SJSA1 (cell line): ENCODE measurements around the gene CIAO2B. TPM values are rescaled to one million over a fixed set of nuclear protein-coding genes. Genes with fewer than 3 reads are reported as not detected.

Experiments
- DNase-seq, 2 experiments: peaks; one replicate each; pipeline ENCODE4 v3.0.0-alpha.2; 2015 to 2020; ENCODE audit warnings: low spot score in 2 of 2, low read depth in 1 of 2
- H3K27ac ChIP-seq: fragments of 250-450 bp; sonication (Bioruptor Pico); 2 replicates; pipeline ENCODE4 v1.5.1; 2020; ENCODE audit warnings: mild to moderate bottlenecking, moderate library complexity
- H3K27me3 ChIP-seq: fragments of 250-450 bp; sonication (Bioruptor Pico); replicated peaks from 2 replicates; pipeline ENCODE4 v1.5.1; 2020; ENCODE audit warnings: mild to moderate bottlenecking, moderate library complexity
- H3K36me3 ChIP-seq: fragments of 250-450 bp; sonication (Bioruptor Pico); 2 replicates; pipeline ENCODE4 v1.5.1; 2020; ENCODE audit warnings: mild to moderate bottlenecking
- H3K4me1 ChIP-seq: fragments of 250-450 bp; sonication (Bioruptor Pico); replicated peaks from 2 replicates; pipeline ENCODE4 v1.6.1; 2021; ENCODE audit warnings: mild to moderate bottlenecking
- H3K4me3 ChIP-seq: fragments of 250-450 bp; sonication (Bioruptor Pico); 2 replicates; pipeline ENCODE4 v1.5.1; 2020; ENCODE audit warnings: mild to moderate bottlenecking
- H3K9me3 ChIP-seq: fragments of 250-450 bp; sonication (Bioruptor Pico); replicated peaks from 2 replicates; pipeline ENCODE4 v1.5.1; 2020; ENCODE audit warnings: mild to moderate bottlenecking
- total RNA-seq: library from RNA; depleted of rRNA; stranded (reverse); fragments of >200 nt; shearing (Covaris generic); gene quantifications from 2 replicates; pipeline ENCODE4 v1.2.3, GENCODE V29; 2014

Gene CIAO2B
- total RNA-seq, 1 experiment from 2014 or later: 149 TPM

DNA sequence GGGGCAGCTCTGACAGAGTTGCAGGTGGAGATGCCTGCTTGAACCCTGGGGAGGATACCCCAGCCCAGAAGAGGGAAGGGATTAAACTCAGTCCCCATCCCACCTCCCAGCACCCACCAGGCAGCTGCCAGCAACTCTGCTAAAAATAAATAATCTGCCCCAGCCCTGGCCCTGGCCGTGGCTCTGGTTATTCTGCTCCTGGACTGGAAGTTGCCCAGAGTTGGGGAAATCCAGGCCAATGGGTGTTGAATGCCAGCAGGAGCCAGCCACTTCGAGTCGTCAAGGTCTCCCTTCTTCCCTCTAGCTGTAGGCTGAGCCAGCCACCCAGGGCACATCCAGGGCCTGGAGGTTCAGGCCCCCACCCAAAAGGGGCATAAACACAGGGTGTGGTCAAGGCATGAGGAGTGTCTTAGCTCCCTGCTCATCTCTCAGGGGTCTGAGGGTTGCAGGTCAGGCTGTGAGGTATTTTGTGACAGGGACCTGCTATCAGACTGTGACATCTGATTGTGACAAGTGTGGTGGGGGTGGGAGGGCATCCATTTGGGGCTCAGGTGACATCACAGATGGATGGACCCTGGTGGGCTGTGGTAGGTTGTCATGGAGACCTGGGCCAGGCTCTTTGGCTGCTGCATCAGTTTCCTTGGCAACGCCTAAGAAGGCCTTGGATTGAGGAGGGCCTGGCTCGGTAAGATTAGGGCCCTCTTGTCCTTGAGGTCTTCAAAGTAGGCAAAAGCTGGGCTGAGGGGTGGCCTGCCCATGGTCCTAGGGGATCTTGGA is 7.8 kb downstream of the CIAO2B start:
- DNase-seq: no peak
- H3K4me3 ChIP-seq: no peak overlapping the region
- no peak overlapping the region for H3K27ac ChIP-seq
- 0 out of 2 replicates have a peak, but pooled peaks cover 4% of the 10 kb centered on the region for H3K9me3 ChIP-seq
- peaks cover 21% of the 10 kb centered on the region for H3K27me3 ChIP-seq
- peaks cover 25% of the 10 kb centered on the region for H3K4me1 ChIP-seq
- peaks cover 2% of the 10 kb centered on the region for H3K36me3 ChIP-seq

DNA sequence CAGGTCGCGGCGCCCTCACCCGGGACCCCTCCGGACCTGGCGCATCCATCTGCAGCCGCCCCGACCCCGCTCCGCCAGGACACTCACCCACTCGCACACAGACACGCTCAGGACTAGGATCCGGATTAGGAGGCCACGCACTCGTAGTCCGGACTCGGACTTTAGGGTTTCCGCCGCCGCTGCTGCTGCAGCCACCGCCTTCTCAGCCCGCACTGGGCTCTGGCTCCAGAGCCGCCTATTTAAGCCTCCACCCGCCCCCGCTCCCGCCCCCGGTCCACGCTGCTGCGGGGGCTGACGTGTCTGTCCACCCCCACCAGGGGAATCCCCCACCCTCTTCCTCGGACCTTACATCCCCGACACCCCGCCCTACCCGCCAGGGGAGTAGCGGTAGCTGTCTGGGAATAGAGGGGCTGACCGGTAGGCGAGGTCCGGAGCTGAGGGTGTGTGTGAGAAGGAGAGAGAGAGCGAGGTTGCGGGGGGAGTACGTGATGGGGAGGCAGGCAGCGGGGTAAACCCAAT is 8.8 kb downstream of the CIAO2B start, which contains the start of gene RRAD:
Gene RRAD (minus strand): TSS at position 214 of the 519 bp plus-strand sequence. CDS start 356 bp downstream, outside the sequence.
- Histone ChIP-seq H3K4me1 (peaks cover 25% of the 10 kb centered on the region), H3K4me3 (peak within 1 kb of the TSS; percentile 33), H3K36me3 (no peaks in the 10 kb centered on the region), H3K27me3 (peaks cover 21% of the 10 kb centered on the region), H3K27ac (no peak within 1 kb of the TSS), H3K9me3 (0 out of 2 replicates have a peak, but pooled peaks cover 4% of the 10 kb centered on the region)
- DNase-seq: no peak

DNA sequence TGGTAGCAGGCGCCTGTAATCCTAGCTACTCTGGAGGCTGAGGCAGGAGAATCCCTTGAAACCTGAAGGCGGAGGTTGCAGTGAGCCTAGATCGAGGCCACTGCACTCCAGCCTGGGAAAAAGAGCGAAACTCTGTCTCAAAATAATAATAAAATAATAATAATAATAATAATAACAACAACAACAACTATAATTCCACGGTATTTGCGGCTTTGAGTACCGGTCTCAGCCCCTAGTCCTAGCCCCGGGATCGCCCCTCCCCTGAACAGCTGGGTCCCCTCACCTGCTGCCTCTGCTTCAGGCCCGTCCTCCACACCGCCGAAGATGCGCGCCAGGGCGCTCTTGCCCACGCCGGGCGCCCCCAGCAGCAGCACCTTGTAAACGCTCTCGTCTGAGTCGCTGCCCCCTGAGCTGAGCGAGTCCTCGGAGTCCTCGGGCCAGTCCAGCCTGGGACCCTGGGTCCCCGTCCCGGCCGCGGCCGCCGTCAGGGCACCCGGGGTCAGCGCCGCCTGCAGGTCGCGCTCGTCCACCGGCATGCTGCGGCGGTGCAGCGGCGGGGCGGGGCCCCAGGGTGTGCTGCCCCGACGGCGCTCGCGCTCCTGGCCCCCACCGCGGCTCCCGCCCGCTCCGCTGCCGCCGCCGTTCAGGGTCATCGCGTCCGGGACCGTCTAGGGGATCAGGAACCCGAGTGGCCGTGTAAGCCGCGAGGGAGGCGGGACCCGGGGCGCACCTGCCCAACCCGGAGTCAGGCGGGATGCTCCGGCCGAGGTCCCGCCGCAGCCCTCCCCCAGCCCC is 9.5 kb downstream of the CIAO2B start:
- Histone ChIP-seq H3K27ac (no peak overlapping the region), H3K9me3 (0 out of 2 replicates have a peak, but pooled peaks cover 4% of the 10 kb centered on the region), H3K27me3 (peaks cover 21% of the 10 kb centered on the region), H3K4me1 (peaks cover 25% of the 10 kb centered on the region), H3K4me3 (peak overlapping the region; percentile 33), H3K36me3 (no peaks in the 10 kb centered on the region)
- DNase-seq: no peak

DNA sequence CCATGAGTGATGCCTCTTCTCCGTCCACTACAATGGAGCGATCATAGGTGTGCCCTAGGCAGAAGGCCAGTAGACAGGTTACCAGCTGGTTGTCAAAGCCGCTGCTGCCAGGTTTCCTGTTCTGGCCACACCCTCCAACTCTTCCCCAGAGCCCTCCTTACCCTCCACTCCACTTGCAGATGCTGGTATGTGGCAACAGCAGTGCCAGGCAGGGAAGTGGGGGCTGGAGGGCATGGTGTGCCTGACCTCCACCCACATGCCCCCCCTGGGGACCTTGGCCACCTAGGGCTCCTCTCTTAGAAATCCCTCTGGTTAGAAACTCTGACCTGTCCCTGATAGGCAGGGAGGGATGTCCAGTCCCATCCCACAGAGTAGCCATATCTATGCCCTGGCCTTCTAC is 10.3 kb downstream of the CIAO2B start:
- 0 out of 2 replicates have a peak, but pooled peaks cover 4% of the 10 kb centered on the region for H3K9me3 ChIP-seq
- DNase-seq: no peak
- H3K36me3 ChIP-seq: no peaks in the 10 kb centered on the region
- no peak overlapping the region for H3K4me3 ChIP-seq
- peaks cover 25% of the 10 kb centered on the region for H3K4me1 ChIP-seq
- no peak overlapping the region for H3K27ac ChIP-seq
- H3K27me3 ChIP-seq: peaks cover 21% of the 10 kb centered on the region

DNA sequence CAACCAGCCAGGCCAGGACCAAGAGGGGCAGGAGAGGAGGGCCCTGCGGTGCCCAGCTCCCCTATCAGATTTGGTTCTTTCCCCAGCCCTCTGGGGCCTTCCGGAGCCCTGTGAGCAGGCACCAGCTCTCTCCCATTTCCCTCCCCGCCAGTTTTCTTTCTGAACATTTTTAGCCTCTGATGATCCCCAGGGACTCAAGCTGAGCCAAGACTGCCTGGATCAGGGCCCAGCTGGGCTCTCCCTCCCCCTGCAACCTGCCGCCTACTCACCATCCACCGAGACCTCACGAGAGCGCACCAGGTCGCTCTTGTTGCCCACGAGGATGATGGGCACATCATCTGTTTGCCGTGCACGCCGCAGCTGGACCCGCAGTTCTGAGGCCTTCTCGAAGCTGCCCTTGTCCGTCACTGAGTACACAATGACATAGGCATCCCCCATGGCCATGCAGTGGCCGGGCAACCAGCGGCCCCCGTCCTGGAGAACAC is 10.9 kb downstream of the CIAO2B start:
- DNase-seq: no peak
- peaks cover 21% of the 10 kb centered on the region for H3K27me3 ChIP-seq
- no peak overlapping the region for H3K27ac ChIP-seq
- H3K36me3 ChIP-seq: no peaks in the 10 kb centered on the region
- no peak overlapping the region for H3K4me3 ChIP-seq
- peaks cover 25% of the 10 kb centered on the region for H3K4me1 ChIP-seq
- H3K9me3 ChIP-seq: 0 out of 2 replicates have a peak, but pooled peaks cover 4% of the 10 kb centered on the region

DNA sequence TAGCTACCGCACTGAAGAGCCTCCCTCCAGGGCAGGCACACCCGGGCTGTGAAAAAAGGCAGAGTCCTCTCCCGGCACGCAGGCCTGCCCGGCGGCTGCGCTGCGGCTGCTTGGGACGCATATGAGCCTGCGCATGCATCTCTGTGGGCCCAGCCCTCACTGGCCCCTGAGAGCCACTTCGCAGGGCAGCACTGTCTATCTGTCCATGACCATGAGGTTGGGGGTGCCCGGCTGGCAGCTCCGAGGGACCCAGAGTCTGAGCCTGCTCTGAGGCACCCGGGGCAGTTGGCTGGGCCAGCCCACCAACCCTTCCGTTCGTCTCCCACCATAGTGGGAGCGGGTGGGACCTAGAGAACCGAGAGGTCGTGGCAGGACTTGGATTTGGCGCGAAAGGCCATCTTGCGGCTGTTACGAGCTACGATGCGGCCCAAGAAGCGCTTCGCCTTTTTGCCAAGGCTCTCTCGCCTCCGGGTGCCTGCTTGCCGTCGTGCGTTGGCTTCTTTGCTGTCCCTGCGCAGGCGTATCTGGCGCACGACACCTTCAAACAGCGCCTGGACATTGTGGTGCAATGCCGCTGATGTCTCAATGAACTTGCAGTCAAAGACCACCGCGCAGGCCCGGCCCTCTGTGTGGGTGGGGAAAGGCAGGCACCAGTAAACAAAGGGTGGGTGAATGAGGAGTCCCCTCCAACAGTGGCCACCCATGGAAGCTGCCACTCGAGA is 12.3 kb downstream of the CIAO2B start:
- Histone ChIP-seq H3K4me3 (no peak overlapping the region), H3K27ac (no peak overlapping the region), H3K27me3 (peaks cover 21% of the 10 kb centered on the region), H3K4me1 (peaks cover 17% of the 10 kb centered on the region), H3K9me3 (0 out of 2 replicates have a peak, but pooled peaks cover 4% of the 10 kb centered on the region), H3K36me3 (no peaks in the 10 kb centered on the region)
- DNase-seq: no peak

DNA sequence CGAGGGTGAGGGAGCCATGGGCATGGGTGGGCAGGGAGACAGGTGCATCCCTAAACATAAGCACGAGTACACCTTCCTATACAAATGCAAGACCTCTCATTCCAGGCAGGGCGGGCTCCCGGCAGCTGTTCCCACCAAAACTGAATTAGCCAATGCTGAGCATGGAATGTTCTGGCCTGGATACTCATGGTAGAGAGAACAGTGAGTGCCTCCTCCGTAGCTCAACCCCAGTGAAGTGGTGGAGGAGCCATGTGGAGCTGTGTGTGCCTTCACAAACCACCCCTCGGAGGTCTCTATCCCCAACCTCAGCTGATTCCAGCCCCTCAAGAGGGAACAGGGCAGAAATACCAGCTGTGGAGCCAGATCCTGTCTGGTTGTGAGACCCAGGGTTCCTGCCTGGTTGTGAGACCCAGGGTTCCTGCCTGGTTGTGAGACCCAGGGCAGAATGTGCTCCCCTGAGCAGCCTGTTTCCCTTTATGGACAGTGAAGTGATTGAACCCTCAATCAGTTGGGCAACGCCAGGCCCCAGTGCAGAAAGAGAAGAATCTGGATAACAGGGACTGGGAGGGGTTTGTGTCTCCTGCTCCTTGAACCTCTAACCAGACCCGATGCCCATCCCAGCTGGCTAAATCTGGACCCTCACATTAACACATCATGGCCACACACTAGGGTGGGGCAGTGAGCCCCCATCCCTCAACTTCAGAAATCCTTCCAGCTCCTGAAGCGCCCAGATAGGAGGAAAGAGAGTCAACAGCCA is 13.1 kb downstream of the CIAO2B start:
- Histone ChIP-seq H3K9me3 (0 out of 2 replicates have a peak, but pooled peaks cover 4% of the 10 kb centered on the region), H3K27ac (no peak overlapping the region), H3K4me1 (peaks cover 14% of the 10 kb centered on the region), H3K4me3 (no peak overlapping the region), H3K27me3 (peaks cover 23% of the 10 kb centered on the region), H3K36me3 (no peaks in the 10 kb centered on the region)
- DNase-seq: no peak

DNA sequence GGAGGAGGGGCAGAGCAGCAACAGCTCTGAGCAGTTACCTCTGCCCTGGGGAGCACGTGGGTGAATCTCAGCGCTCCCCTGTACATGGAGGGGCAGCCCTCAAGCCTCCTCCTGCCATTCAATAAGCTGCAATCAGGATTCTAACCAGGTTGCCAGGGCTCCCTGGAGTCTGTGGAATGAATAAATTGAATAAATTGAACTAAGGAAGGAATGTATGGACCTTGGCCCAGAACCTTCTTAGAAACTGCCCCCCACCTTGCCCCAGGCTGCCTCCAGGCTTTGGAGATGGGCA is 14.0 kb downstream of the CIAO2B start:
- no peak overlapping the region for H3K27ac ChIP-seq
- no peaks in the 10 kb centered on the region for H3K36me3 ChIP-seq
- H3K27me3 ChIP-seq: peaks cover 15% of the 10 kb centered on the region
- DNase-seq: no peak
- no peak overlapping the region for H3K4me3 ChIP-seq
- peaks cover 7% of the 10 kb centered on the region for H3K4me1 ChIP-seq
- 0 out of 2 replicates have a peak, but pooled peaks cover 4% of the 10 kb centered on the region for H3K9me3 ChIP-seq

DNA sequence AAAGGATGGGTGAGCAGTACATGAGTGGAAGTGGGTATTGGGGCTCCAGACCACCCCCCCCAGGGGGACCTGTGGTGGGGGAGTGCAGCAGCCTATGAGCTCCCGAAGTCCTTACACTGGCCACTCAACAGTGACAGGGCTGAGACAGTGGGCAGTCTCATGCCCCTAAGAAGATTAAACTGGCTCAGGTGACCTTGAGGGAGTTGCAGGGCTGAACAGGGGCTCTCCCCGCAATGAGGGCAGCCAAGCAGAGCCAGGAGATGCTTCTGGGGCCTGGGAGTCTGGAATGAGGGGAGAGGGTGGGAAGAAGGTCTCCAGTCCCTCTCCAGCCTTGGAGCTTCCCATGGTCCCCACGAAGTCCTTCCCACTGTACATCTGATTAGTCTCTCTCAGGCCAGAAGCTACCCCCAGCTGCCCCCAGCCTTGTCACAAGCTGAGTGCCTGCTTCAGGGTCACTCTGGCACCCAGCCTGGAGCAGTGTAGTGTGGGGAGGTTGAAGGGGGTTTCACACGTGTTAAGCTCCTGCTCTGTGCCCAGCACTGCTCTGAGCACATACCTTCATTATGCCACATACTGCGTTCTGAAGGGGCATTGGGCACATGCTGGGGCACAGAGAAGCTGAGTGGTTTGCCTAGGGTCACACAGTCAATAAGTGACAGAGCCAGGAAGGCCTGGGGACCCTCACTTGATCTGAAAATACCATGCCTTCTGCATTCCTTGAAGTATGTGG is 14.5 kb downstream of the CIAO2B start:
- H3K9me3 ChIP-seq: 0 out of 2 replicates have a peak, but pooled peaks cover under 1% of the 10 kb centered on the region
- H3K27me3 ChIP-seq: peaks cover 10% of the 10 kb centered on the region
- H3K27ac ChIP-seq: no peak overlapping the region

DNA sequence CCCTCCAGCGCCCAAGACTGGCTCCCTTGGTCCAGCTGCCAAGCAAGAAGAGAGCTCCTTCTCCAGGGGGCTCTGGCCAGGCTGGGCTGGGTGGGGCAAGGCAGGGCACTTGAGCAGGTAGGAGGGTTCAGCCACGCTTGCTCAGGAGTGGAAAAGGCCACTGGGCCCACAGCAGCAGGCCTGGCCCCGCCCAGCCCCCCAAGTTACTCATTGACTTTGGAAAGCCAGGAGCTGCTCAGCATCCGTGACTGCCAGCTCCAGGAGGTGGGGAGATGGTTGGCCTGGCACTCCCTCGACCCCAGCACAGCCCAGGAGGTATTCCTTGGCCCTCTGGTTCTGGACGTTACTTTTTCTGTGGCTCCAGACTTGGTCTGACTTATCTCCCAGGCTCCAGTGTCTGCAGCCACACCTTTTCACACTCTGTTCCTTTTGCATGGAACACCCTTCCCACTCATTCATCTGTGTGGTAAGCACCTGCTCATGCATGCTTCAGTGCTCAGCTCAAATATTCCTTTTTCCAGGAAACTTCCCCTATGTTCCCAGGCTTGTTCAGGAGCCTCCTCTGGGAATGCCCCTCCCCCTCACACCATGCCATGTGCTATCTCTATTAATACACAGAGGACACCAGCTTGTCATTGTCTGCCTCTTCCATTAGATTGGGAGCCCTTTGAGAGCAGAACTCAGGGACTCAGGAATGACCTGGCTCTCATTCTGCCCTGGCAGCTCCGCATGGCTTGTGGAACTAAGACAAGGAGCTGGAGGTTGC is 15.2 kb downstream of the CIAO2B start, which contains the start of gene CDH16:
Gene CDH16 (minus strand): TSS at position 83 of the 766 bp plus-strand sequence. CDS start 820 bp downstream, outside the sequence.
- no peak for DNase-seq
- no peak within 1 kb of the TSS for H3K27ac ChIP-seq
- H3K4me1 ChIP-seq: no peaks in the 10 kb centered on the region
- no peaks in the 10 kb centered on the region for H3K36me3 ChIP-seq
- H3K4me3 ChIP-seq: no peak within 1 kb of the TSS
- no peaks in the 10 kb centered on the region for H3K9me3 ChIP-seq
- H3K27me3 ChIP-seq: 0 out of 2 replicates have a peak, but pooled peaks cover 4% of the 10 kb centered on the region

More for the DNA sequence above, 14.5 kb downstream of the CIAO2B start:
- no peak overlapping the region for H3K4me3 ChIP-seq
- H3K4me1 ChIP-seq: peaks cover 1% of the 10 kb centered on the region
- H3K36me3 ChIP-seq: no peaks in the 10 kb centered on the region
- no peak for DNase-seq

DNA sequence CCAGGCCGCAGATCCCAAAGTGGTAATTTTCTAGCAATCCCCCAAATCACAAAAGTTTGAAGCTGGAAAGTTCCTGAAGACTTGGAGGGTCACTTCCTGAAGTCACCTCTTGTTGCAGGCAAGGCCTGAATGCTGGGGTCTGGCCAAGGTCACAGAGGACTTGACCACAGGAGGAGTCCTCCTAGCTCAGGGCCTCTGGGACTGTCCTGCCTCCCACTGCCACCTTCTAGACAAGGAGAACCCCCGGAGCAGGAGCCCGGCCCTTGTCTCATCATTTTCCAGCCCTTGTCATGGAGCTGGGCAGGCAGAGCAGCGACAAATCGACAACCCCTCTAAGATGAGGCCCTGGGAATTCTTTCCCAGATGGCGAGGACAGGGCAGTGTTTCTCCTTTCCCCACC is 15.8 kb downstream of the CIAO2B start:
- H3K36me3 ChIP-seq: no peaks in the 10 kb centered on the region
- 0 out of 2 replicates have a peak, but pooled peaks cover 2% of the 10 kb centered on the region for H3K27me3 ChIP-seq
- H3K4me3 ChIP-seq: no peak overlapping the region
- no peaks in the 10 kb centered on the region for H3K4me1 ChIP-seq
- no peak for DNase-seq
- no peaks in the 10 kb centered on the region for H3K9me3 ChIP-seq
- H3K27ac ChIP-seq: no peak overlapping the region
